ENCODE results near the gene ME3.

DNA sequence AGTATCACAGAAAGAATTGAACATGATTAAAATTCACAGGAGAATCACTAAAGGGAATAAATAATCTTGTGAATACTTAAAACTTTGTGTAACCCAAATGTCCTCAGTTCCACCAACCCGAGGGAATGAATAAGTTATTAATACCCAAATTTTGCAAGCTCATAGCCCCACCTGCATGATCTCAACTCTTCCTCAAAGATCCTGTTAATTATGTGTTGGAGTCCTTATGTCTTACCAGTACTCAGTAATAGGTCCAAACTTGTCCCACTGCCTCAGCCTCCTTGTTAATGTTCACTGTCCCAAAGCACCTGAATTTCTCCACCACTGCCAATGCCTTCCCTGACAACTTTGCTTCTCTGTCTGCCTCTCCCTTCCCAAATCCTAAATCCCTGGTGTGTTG, 46.1 kb upstream of the ME3 start:
- TF ChIP-seq TAF1 (IDR thresholded peaks at IDR 0.05; ENCODE audit: low read depth) (no peak), CREB1 (IDR thresholded peaks at IDR 0.05; ENCODE audit: low read depth) (no peak), RAD21 (IDR thresholded peaks at IDR 0.05; ENCODE audit: low read depth) (no peak), YY1 (IDR thresholded peaks at IDR 0.05; ENCODE audit: low read depth) (no peak), EGR1 (IDR thresholded peaks at IDR 0.05) (no peak), ZBTB7A (IDR thresholded peaks at IDR 0.05; ENCODE audit: low read depth) (no peak), EP300 (IDR thresholded peaks at IDR 0.05; ENCODE audit: borderline replicate concordance) (no peak)

Data from Ishikawa (cell line).